Measurements from ENCODE around the gene TMEM150A.

Gene TMEM150A

GRCh38 chr2:85566265-85566664 is 36.2 kb downstream of the TMEM150A start:
- no peaks in the 10 kb centered on the region for H3K36me3 ChIP-seq (ENCODE audit: control insufficient read depth, low read length)
- peaks cover 4% of the 10 kb centered on the region; the same call in 1 of the 2 replicates for H3F3A ChIP-seq (ENCODE audit: control insufficient read depth, insufficient read depth)
- no peak overlapping the region for H3K27ac ChIP-seq (ENCODE audit: low read depth, low read length)
- no peaks in the 10 kb centered on the region for H3K9me2 ChIP-seq (replicated peaks; ENCODE audit: control insufficient read depth, low read length)
- H3K4me1 ChIP-seq (ENCODE audit: control insufficient read depth, low read length): peaks cover 19% of the 10 kb centered on the region
- H3K79me2 ChIP-seq (ENCODE audit: control insufficient read depth, low read length): no peaks in the 10 kb centered on the region; the same call in 1 of the 2 replicates
- TF ChIP-seq, protein P1, sequence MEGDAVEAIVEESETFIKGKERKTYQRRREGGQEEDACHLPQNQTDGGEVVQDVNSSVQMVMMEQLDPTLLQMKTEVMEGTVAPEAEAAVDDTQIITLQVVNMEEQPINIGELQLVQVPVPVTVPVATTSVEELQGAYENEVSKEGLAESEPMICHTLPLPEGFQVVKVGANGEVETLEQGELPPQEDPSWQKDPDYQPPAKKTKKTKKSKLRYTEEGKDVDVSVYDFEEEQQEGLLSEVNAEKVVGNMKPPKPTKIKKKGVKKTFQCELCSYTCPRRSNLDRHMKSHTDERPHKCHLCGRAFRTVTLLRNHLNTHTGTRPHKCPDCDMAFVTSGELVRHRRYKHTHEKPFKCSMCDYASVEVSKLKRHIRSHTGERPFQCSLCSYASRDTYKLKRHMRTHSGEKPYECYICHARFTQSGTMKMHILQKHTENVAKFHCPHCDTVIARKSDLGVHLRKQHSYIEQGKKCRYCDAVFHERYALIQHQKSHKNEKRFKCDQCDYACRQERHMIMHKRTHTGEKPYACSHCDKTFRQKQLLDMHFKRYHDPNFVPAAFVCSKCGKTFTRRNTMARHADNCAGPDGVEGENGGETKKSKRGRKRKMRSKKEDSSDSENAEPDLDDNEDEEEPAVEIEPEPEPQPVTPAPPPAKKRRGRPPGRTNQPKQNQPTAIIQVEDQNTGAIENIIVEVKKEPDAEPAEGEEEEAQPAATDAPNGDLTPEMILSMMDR (IDR thresholded peaks at IDR 0.05; ENCODE audit: low read depth, low read length, poor library complexity, severe bottlenecking): no peak
- TF ChIP-seq EZH2phosphoT487 (IDR thresholded peaks at IDR 0.05; ENCODE audit: borderline replicate concordance, low read length): no peak
- H3K4me3 ChIP-seq (ENCODE audit: low read length): no peak overlapping the region
- H3K4me2 ChIP-seq (ENCODE audit: low read length): no peak overlapping the region
- peaks cover 12% of the 10 kb centered on the region for H3K27me3 ChIP-seq (ENCODE audit: control insufficient read depth, low read length)
- no peaks in the 10 kb centered on the region for H3K9me3 ChIP-seq (ENCODE audit: control insufficient read depth, insufficient read depth, low read length)
- H4K20me1 ChIP-seq (ENCODE audit: control insufficient read depth, insufficient read depth, low read depth, low read length): no peaks in the 10 kb centered on the region

- Histone ChIP-seq H3K36me3 (ENCODE audit: control insufficient read depth, low read length) (no peaks in the 10 kb centered on the region; the same call in 1 of the 2 replicates), H3K27me3 (ENCODE audit: control insufficient read depth, low read length) (no peaks in the 10 kb centered on the region), H3K4me2 (ENCODE audit: low read length) (peak overlapping the region; percentile 72), H3K9me2 (replicated peaks; ENCODE audit: control insufficient read depth, low read length) (no peaks in the 10 kb centered on the region), H3K4me1 (ENCODE audit: control insufficient read depth, low read length) (peaks cover 30% of the 10 kb centered on the region), H3K4me3 (ENCODE audit: low read length) (peak overlapping the region; percentile 58), H3K79me2 (ENCODE audit: control insufficient read depth, low read length) (peaks cover 20% of the 10 kb centered on the region), H3K27ac (ENCODE audit: low read depth, low read length) (peak overlapping the region; percentile 64), H3K9me3 (ENCODE audit: control insufficient read depth, insufficient read depth, low read length) (no peaks in the 10 kb centered on the region), H4K20me1 (ENCODE audit: control insufficient read depth, insufficient read depth, low read depth, low read length) (no peaks in the 10 kb centered on the region), H3F3A (ENCODE audit: control insufficient read depth, insufficient read depth) (peaks cover 4% of the 10 kb centered on the region; the same call in 1 of the 2 replicates)
- TF ChIP-seq EZH2phosphoT487 (IDR thresholded peaks at IDR 0.05; ENCODE audit: borderline replicate concordance, low read length): no peak
- TF ChIP-seq, protein P1 (IDR thresholded peaks at IDR 0.05; ENCODE audit: low read depth, low read length, poor library complexity, severe bottlenecking): no peak
Observed at GRCh38 chr2:85564144-85564563, 38.3 kb downstream of the TMEM150A start.

DNA sequence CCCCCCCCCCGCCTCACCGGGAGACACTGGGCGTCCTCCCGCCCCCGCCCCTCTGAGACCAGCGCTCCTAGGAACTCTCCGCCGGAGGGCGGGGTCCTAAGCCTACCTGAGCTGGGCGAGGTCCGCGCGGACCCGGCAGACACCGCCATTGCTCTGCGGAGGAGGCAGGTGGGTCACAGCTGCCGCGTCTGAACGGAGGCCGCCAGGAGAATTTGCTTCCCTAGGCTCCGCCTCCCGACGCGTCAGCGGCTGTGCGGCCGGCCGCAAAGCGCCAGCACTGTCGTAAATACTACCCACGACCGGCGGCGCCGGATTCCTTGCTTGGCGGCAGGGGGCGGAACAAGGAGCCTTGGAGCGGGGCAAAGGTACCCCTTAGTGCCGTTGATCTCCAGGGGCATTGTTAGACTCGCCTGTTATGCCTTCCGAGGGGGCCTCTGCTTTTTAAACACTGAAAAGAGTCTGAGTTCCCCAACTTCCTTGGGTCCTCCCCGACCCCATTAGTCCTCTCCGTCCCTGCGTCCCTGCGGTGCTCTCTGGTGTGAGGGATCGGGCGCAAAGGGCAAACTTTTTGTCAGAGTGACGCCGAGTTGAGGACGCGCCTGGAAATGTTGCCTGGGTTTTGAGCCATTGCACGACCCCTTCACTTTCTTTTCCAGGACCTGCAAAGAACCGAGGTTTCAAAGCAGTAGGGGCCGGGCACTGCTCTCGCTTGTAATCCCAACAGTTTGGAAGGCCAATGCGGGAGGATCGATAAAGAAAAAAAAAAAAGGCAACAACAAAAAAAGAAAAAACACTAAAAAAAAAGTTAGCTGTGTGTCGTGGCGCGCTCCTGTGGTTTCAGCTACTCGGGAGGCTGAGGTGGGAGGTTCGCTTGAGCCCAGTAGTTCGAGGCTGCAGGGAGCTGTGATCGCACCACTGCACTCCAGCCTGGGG is 41.0 kb downstream of the TMEM150A start, which contains the start of gene GGCX:
TSS of gene GGCX (minus strand) at position 214 of the 933 bp plus-strand sequence. CDS start at position 149, 65 bp downstream.
- peaks cover 30% of the 10 kb centered on the region for H3K4me1 ChIP-seq (ENCODE audit: control insufficient read depth, low read length)
- peaks cover 4% of the 10 kb centered on the region; the same call in 1 of the 2 replicates for H3F3A ChIP-seq (ENCODE audit: control insufficient read depth, insufficient read depth)
- H3K4me2 ChIP-seq (ENCODE audit: low read length): peak within 1 kb of the TSS; percentile 72
- H3K9me3 ChIP-seq (ENCODE audit: control insufficient read depth, insufficient read depth, low read length): no peaks in the 10 kb centered on the region
- no peaks in the 10 kb centered on the region for H3K9me2 ChIP-seq (replicated peaks; ENCODE audit: control insufficient read depth, low read length)
- peaks cover 31% of the 10 kb centered on the region for H3K79me2 ChIP-seq (ENCODE audit: control insufficient read depth, low read length)
- peak within 1 kb of the TSS; percentile 80 for H3K4me3 ChIP-seq (ENCODE audit: low read length)
- TF ChIP-seq, protein P1 (IDR thresholded peaks at IDR 0.05; ENCODE audit: low read depth, low read length, poor library complexity, severe bottlenecking): no peak
- TF ChIP-seq EZH2phosphoT487 (IDR thresholded peaks at IDR 0.05; ENCODE audit: borderline replicate concordance, low read length): no peak
- H3K27me3 ChIP-seq (ENCODE audit: control insufficient read depth, low read length): no peaks in the 10 kb centered on the region
- H3K27ac ChIP-seq (ENCODE audit: low read depth, low read length): peak within 1 kb of the TSS; percentile 70
- H3K36me3 ChIP-seq (ENCODE audit: control insufficient read depth, low read length): peaks cover 15% of the 10 kb centered on the region
- no peaks in the 10 kb centered on the region for H4K20me1 ChIP-seq (ENCODE audit: control insufficient read depth, insufficient read depth, low read depth, low read length)

Measured in DOHH2 (cell line).